GM19099 (cell line): ENCODE data around the gene CACNA1C.

Source experiments
- POLR2A ChIP-seq: IDR thresholded peaks from 3 replicates; pipeline ENCODE4 v1.6.1; 2011; ENCODE audit warnings: low read depth; ENCODE audit not compliant: insufficient read length; ENCODE audit errors: extremely low read depth

Gene CACNA1C

DNA sequence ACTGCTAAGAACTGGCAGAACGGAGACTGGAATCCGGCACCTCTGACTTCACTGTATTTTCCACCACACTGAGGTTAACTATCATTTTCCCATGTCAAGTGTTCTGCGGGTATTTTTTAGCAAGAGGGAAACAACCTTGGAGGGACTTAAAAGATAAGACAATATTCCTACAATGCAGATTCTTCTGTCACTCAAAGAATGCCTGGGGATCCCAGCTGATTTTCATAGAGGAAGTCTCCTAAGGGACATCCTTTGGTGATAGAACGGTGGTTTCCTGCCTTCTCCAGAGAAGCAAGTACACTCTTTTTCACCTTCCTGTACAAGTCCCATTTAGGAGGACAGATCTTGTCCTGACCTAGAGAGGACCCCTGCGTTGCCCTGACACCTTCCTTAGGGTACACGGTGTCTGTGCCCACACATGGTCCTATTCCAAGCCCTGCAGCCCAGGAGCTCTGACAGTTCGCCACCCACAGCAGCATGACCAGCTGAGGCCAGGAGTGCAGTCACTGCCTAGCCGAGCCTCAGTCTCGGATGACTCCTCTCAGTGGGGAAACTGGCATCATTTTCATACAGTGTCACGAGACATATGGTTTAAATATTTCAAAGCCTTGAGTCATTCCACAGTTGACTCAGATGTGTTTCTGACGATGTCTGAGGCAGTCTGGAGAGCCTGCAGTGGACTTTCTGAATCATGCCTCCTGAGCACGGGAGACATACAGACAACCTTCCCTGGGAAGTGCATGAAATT is 560.7 kb downstream of the CACNA1C start:
- no peak for TF ChIP-seq POLR2A

GRCh38 chr12:2614341-2614740 is 561.6 kb downstream of the CACNA1C start:
- no peak for TF ChIP-seq POLR2A

DNA sequence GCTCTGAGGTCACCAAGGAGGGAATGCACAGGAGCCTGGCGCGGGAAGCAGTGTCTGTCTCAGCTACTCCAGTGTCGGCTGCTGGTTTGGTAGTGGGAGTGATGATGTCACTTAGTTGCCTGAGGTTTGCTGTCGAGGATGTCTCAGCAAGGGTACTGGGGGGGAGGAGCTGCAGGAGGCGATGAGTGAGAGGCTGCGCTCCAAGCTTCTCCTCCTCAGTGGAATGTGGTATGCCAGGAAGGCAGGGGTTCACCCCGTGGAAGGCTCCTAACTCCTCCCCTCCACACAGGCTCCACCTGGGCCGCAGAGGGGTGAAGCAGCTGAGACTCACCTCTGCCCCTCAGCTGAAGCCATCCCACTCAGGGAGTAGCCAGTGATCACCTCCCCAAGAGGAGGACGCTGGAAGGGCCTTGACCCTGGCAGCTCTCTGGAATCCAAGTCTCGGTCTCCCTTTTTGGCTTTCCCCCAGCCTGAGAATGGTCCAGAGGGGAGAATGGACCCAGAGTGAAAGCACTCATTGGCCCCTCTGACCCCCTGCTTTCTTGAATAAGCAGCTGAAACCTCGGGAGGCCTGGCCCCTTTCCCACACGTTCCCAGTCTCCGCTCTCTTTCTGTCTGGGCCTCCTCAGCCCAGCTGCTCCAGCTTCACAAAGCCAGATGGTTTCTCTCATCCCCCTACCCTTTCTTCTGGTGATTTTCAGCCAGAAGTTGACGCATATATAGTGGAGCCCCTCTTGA is 563.0 kb downstream of the CACNA1C start:
- no peak for TF ChIP-seq POLR2A

- no peak for TF ChIP-seq POLR2A
Observed at GRCh38 chr12:2616763-2617162, 564.0 kb downstream of the CACNA1C start.

GRCh38 chr12:2617365-2617764 is 564.6 kb downstream of the CACNA1C start:
- TF ChIP-seq POLR2A, result no peak

DNA sequence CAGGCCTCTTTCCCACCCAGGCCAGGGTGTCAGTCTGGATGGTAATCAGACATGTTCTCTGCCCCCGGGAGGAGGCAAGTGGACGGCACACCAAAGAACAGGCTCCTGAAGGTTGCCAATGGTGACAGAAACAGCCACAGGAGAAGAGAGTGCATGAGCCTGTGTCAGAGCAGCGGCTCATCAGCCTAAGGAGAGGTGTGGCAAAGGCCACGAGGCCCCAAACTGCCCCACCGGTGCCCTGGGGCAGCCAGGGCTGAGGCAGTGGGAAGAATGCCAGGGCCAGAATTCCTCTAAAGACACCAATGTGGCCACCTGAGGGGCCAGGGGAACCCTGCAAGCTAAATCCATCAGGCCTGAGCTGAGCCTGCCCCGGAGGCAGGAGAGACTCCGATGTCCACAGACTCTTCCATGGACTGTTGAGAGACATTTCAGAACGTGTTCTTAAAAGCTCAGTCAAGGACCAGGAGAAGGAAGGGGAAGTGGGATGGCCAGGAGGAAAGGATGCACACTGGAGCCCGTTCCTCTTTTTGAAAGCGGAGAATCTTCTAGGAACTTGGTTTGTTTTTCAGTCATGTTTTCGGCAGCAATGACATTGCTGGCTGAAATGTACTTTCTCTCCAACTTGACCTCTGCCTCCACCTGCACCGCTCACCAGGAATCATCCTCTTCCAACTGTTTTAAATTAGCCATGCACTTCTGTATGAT is 565.7 kb downstream of the CACNA1C start:
- TF ChIP-seq POLR2A, result no peak

DNA sequence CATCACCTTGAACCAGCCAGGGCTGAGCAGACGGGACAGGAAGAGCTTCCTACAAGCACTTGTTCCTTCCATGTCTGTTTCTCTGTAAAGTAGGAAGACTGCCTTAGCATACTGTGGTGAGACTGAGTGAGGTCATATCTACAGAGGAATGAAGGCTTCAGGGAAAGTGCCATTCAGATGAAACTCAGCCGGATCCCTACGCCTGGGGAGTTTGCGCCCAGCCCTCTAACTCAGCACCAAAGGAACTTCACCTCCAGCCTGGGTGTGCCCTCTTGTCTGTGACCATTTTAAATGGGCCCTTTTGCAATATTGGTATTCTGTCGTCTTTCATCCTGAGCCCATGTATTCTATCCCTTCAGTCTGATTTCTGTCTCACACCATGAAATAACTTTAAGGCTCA is 566.3 kb downstream of the CACNA1C start:
- TF ChIP-seq POLR2A, result no peak

GRCh38 chr12:2622460-2622859 is 569.7 kb downstream of the CACNA1C start:
- TF ChIP-seq POLR2A, result no peak

DNA sequence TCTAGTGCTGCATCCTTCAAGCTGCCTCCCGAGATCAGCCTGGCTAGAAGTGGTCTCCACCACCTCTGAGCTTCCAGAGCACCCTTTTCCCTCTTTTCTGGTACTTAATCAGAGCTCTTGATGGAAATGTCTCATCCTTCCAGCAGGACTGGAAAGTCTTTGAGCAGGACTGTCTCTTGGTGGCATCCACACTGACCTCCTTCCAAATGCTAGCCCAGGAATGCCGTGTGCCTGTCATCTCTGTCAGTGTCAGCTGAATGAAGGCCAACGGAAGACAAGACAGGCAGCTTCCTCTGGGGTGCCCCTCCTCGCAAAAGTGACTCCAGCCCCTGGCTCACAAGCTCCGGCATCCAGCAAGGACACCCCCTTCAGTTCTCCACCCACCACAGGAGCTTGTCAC is 570.7 kb downstream of the CACNA1C start:
- TF ChIP-seq POLR2A, result no peak

- no peak for TF ChIP-seq POLR2A
Observed at GRCh38 chr12:2624543-2625288, 571.9 kb downstream of the CACNA1C start.

DNA sequence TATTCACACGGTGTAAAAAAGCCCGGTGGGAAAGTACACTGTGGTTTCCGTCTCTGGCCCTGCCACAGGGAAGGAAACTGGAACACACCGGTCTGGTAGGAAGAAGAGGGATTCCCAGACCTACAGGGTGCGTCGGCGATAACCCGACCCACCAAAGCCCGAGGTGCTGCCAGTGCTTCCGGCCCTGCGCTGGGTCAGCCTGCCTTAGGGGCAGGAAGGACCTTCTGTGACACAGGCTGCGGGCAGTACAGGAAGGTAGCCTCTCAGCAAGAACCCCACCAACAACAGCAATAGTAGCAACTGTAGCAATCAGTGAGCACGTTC is 572.5 kb downstream of the CACNA1C start:
- no peak for TF ChIP-seq POLR2A

- no peak for TF ChIP-seq POLR2A
Observed at GRCh38 chr12:2627076-2627834, 574.5 kb downstream of the CACNA1C start.

DNA sequence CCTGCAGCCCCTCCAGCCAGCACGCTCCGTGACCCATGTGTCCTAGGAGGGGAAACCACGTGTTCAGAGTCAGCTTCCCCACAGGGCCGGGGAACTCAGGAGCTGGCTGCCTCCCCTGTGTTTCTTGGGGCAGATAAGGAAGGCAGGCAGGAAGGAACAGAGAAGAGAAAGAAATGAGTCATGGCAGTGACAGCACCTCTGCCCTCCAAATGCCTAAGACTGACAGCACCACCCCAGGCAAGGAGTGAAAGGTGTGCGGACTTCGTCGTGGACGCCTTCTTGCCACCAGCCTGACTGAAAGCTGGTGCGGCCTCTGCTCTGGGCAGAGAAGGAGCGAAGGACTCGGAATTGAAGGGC is 575.0 kb downstream of the CACNA1C start:
- TF ChIP-seq POLR2A, result no peak

DNA sequence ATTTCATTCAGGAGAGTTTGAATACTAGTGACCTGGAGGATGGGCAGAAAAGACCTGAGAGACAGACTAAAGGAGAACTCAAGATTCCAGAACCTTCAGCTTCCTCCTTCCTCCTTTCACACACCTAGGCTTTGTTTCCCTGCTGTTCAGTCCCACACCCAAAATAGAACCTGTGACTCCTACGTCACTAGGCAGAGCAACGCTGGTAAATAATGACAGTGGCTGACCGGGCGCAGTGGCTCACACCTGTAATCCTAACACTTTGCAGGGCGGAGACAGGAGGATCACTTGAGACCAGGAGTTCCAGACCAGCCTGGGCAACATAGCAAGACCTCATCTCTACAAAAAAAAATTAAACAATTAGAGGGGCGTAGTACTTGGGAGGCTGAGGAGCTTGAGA is 575.6 kb downstream of the CACNA1C start:
- no peak for TF ChIP-seq POLR2A

DNA sequence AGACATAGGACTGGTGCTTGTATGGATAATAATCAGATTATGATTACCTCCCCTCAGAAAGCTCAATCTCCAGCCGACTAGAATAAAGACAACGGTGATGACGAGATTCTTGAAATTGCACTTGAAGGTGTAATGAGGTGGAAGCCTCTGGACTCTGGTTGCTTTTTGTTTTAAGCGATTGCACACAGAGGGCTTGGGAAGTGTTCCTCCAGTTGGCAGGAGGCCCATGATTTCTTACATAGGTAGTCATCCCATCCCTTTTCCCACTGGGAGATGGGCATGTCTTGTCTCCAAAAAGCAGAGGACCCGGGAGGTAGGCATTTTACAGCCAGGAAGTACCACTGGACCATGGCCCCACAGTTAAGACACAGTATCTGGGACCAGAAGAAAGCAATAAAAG is 576.3 kb downstream of the CACNA1C start:
- TF ChIP-seq POLR2A, result no peak
